Adipocyte (in vitro differentiated cells): Measurements from ENCODE around the gene OSBPL3.

ENCODE experiments used
- DNase-seq: peaks from one replicate; pipeline ENCODE4 v3.0.0-alpha.2; 2015; ENCODE audit warnings: low read depth
- H3K27me3 ChIP-seq: replicated peaks from 2 replicates; pipeline ENCODE4 v1.7.0; 2013; ENCODE audit warnings: mild to moderate bottlenecking, low read length, moderate library complexity; ENCODE audit not compliant: control insufficient read depth, insufficient read depth
- H3K36me3 ChIP-seq: 2 replicates; pipeline ENCODE4 v1.7.0; 2013; ENCODE audit warnings: low read length, mild to moderate bottlenecking, moderate library complexity; ENCODE audit not compliant: control insufficient read depth, insufficient read depth, severe bottlenecking
- H3K4me1 ChIP-seq: 2 replicates; pipeline ENCODE4 v1.7.0; 2013; ENCODE audit warnings: mild to moderate bottlenecking, low read length, moderate library complexity; ENCODE audit not compliant: control insufficient read depth, insufficient read depth
- H3K4me3 ChIP-seq: 2 replicates; pipeline ENCODE4 v1.7.0; 2013; ENCODE audit warnings: mild to moderate bottlenecking, low read length, moderate library complexity
- H3K9ac ChIP-seq: 2 replicates; pipeline ENCODE4 v1.7.0; 2013; ENCODE audit warnings: mild to moderate bottlenecking, low read length, moderate library complexity
- H3K9me3 ChIP-seq: 2 replicates; pipeline ENCODE4 v1.7.0; 2013; ENCODE audit warnings: mild to moderate bottlenecking, low read length, moderate library complexity; ENCODE audit not compliant: control insufficient read depth

OSBPL3 gene

GRCh38 chr7:24835643-24836042, 144.3 kb downstream of the OSBPL3 start:
- Histone ChIP-seq H3K4me3 (no peak overlapping the region), H3K27me3 (no peaks in the 10 kb centered on the region)
- no peak for DNase-seq

GRCh38 chr7:24834128-24834798, 145.7 kb downstream of the OSBPL3 start:
- Histone ChIP-seq H3K9me3 (no peaks in the 10 kb centered on the region), H3K36me3 (peaks cover 17% of the 10 kb centered on the region), H3K4me3 (no peak overlapping the region), H3K9ac (no peak overlapping the region), H3K27me3 (no peaks in the 10 kb centered on the region), H3K4me1 (peaks cover 9% of the 10 kb centered on the region)
- DNase-seq = no peak

More at GRCh38 chr7:24835643-24836042, 144.3 kb downstream of the OSBPL3 start:
- Histone ChIP-seq H3K9me3 (no peaks in the 10 kb centered on the region), H3K9ac (no peak overlapping the region), H3K36me3 (peaks cover 20% of the 10 kb centered on the region), H3K4me1 (peaks cover 9% of the 10 kb centered on the region)

GRCh38 chr7:24833549-24833948, 146.4 kb downstream of the OSBPL3 start:
- no peak for DNase-seq
- H3K9me3 ChIP-seq = no peaks in the 10 kb centered on the region
- H3K9ac ChIP-seq = no peak overlapping the region
- peaks cover 13% of the 10 kb centered on the region for H3K4me1 ChIP-seq
- peaks cover 10% of the 10 kb centered on the region for H3K36me3 ChIP-seq
- H3K4me3 ChIP-seq = no peak overlapping the region
- H3K27me3 ChIP-seq = no peaks in the 10 kb centered on the region

- Histone ChIP-seq H3K36me3 (peaks cover 8% of the 10 kb centered on the region), H3K4me3 (no peak overlapping the region), H3K4me1 (peaks cover 17% of the 10 kb centered on the region), H3K27me3 (no peaks in the 10 kb centered on the region), H3K9ac (peak overlapping the region; percentile 2), H3K9me3 (no peaks in the 10 kb centered on the region)
- peak; percentile 42 for DNase-seq
Measured at GRCh38 chr7:24831240-24831639, 148.7 kb downstream of the OSBPL3 start.

- peaks cover 4% of the 10 kb centered on the region for H3K36me3 ChIP-seq
- H3K4me1 ChIP-seq = peaks cover 24% of the 10 kb centered on the region
Measured at GRCh38 chr7:24830440-24831050, 149.4 kb downstream of the OSBPL3 start.

GRCh38 chr7:24829787-24830186, 150.2 kb downstream of the OSBPL3 start:
- Histone ChIP-seq H3K9ac (no peak overlapping the region), H3K36me3 (peaks cover 4% of the 10 kb centered on the region), H3K9me3 (no peaks in the 10 kb centered on the region), H3K4me3 (no peak overlapping the region), H3K27me3 (no peaks in the 10 kb centered on the region), H3K4me1 (peaks cover 32% of the 10 kb centered on the region)
- no peak for DNase-seq

More at GRCh38 chr7:24830440-24831050, 149.4 kb downstream of the OSBPL3 start:
- Histone ChIP-seq H3K4me3 (no peak overlapping the region), H3K9ac (no peak overlapping the region), H3K27me3 (no peaks in the 10 kb centered on the region), H3K9me3 (no peaks in the 10 kb centered on the region)
- no peak for DNase-seq

- Histone ChIP-seq H3K27me3 (no peaks in the 10 kb centered on the region), H3K9ac (no peak overlapping the region), H3K9me3 (no peaks in the 10 kb centered on the region), H3K36me3 (peaks cover 1% of the 10 kb centered on the region), H3K4me1 (peaks cover 33% of the 10 kb centered on the region), H3K4me3 (no peak overlapping the region)
- peak; percentile 54 for DNase-seq
Measured at GRCh38 chr7:24828891-24829661, 150.9 kb downstream of the OSBPL3 start.

- Histone ChIP-seq H3K36me3 (no peaks in the 10 kb centered on the region), H3K9me3 (no peaks in the 10 kb centered on the region), H3K4me3 (no peak overlapping the region), H3K4me1 (peaks cover 33% of the 10 kb centered on the region), H3K27me3 (no peaks in the 10 kb centered on the region), H3K9ac (no peak overlapping the region)
- peak; percentile 30 for DNase-seq
Measured at GRCh38 chr7:24827589-24827988, 152.4 kb downstream of the OSBPL3 start.

- H3K9me3 ChIP-seq = no peaks in the 10 kb centered on the region
- peaks cover 33% of the 10 kb centered on the region for H3K4me1 ChIP-seq
- H3K9ac ChIP-seq = no peak overlapping the region
- no peaks in the 10 kb centered on the region for H3K27me3 ChIP-seq
- no peaks in the 10 kb centered on the region for H3K36me3 ChIP-seq
- no peak overlapping the region for H3K4me3 ChIP-seq
- no peak for DNase-seq
Measured at GRCh38 chr7:24827027-24827426, 153.0 kb downstream of the OSBPL3 start.

GRCh38 chr7:24826662-24827020, 153.3 kb downstream of the OSBPL3 start:
- no peak for DNase-seq
- no peak overlapping the region for H3K9ac ChIP-seq
- H3K9me3 ChIP-seq = no peaks in the 10 kb centered on the region
- H3K27me3 ChIP-seq = no peaks in the 10 kb centered on the region
- H3K4me1 ChIP-seq = peaks cover 34% of the 10 kb centered on the region
- no peak overlapping the region for H3K4me3 ChIP-seq
- no peaks in the 10 kb centered on the region for H3K36me3 ChIP-seq

GRCh38 chr7:24825931-24826661, 153.9 kb downstream of the OSBPL3 start:
- Histone ChIP-seq H3K4me1 (peaks cover 34% of the 10 kb centered on the region), H3K9me3 (no peaks in the 10 kb centered on the region), H3K4me3 (no peak overlapping the region), H3K9ac (no peak overlapping the region), H3K27me3 (no peaks in the 10 kb centered on the region), H3K36me3 (no peaks in the 10 kb centered on the region)
- DNase-seq = peak; percentile 54
